K562 (cell line): ENCODE measurements around the gene NACC1.

Source experiments
- CBFA2T3 ChIP-seq: fragments of 450-650 bp; IDR thresholded peaks from 2 replicates; pipeline ENCODE4 v1.6.1; 2017
- CC2D1A ChIP-seq: fragments of 450-650 bp; IDR thresholded peaks from 2 replicates; pipeline ENCODE4 v1.6.1; 2017; ENCODE audit warnings: mild to moderate bottlenecking
- CHD4 ChIP-seq: fragments of 200-600 bp; sonication (generic); IDR thresholded peaks from 3 replicates; pipeline ENCODE4 v1.6.1; 2012; ENCODE audit warnings: low read depth, mild to moderate bottlenecking, mixed read lengths, low read length, inconsistent platforms; ENCODE audit not compliant: insufficient read depth, insufficient replicate concordance, poor library complexity, severe bottlenecking
- CTCF ChIP-seq, 3 experiments: IDR thresholded peaks in 2 of 3; conservative IDR thresholded peaks in 1 of 3; 2 replicates each; pipeline ENCODE4 v1.5.1; 2011 to 2012; ENCODE audit warnings: low read length in 3 of 3, mild to moderate bottlenecking in 3 of 3, control low read depth in 2 of 3, improper control_type of control experiment in 1 of 3, inconsistent platforms in 1 of 3, low read depth in 1 of 3, mixed read lengths in 1 of 3, moderate library complexity in 1 of 3; ENCODE audit not compliant: insufficient read depth in 2 of 3
- EZH2 ChIP-seq: IDR thresholded peaks from 2 replicates; pipeline ENCODE4 v1.6.1; 2012; ENCODE audit warnings: low read depth, mild to moderate bottlenecking, inconsistent platforms, low read length, borderline replicate concordance
- GTF2B ChIP-seq: IDR thresholded peaks from 2 replicates; pipeline ENCODE4 v1.6.1; 2011; ENCODE audit not compliant: insufficient read length; ENCODE audit errors: extremely low read depth
- HDAC6 ChIP-seq: IDR thresholded peaks from 2 replicates; pipeline ENCODE4 v1.6.1; 2012; ENCODE audit warnings: low read depth, mild to moderate bottlenecking, control low read depth, inconsistent platforms, low read length, moderate library complexity
- HMGXB4 ChIP-seq: sonication (generic); formaldehyde crosslinking; IDR thresholded peaks from 2 replicates; pipeline ENCODE4 v1.8.1; 2023; ENCODE audit warnings: mild to moderate bottlenecking, missing genetic modification reagents
- JUND ChIP-seq, 2 experiments: IDR thresholded peaks; 2 replicates in 1 of 2; 3 replicates in 1 of 2; pipeline ENCODE4 v1.6.1; 2011; ENCODE audit warnings: borderline replicate concordance in 2 of 2, low read depth in 2 of 2, low read length in 2 of 2, improper control_type of control experiment in 1 of 2, missing biosample characterization in 1 of 2, missing genetic modification characterization in 1 of 2, missing genetic modification reagents in 1 of 2
- NFATC3 ChIP-seq: fragments of 450-650 bp; IDR thresholded peaks from 2 replicates; pipeline ENCODE4 v1.6.1; 2017; ENCODE audit warnings: mild to moderate bottlenecking
- RAD51 ChIP-seq: fragments of 450-650 bp; IDR thresholded peaks from 2 replicates; pipeline ENCODE4 v1.7.1; 2016; ENCODE audit warnings: low read depth, mild to moderate bottlenecking, borderline replicate concordance
- ZNF407 ChIP-seq: fragments of 450-650 bp; IDR thresholded peaks from 2 replicates; pipeline ENCODE4 v1.6.1; 2016; ENCODE audit warnings: low read depth
- ZNF586 ChIP-seq: fragments of 450-650 bp; formaldehyde crosslinking; conservative IDR thresholded peaks from 2 replicates; pipeline ENCODE4 v1.4.0; 2020; ENCODE audit warnings: mild to moderate bottlenecking, moderate library complexity

- TF ChIP-seq ZNF407 (no peak), NFATC3 (no peak), HDAC6 (no peak), CTCF (IDR thresholded peaks at IDR 0.05 in 2 of 3, conservative IDR thresholded peaks at IDR 0.05 in 1 of 3; ENCODE audit: insufficient read depth in 2 of 3, low read depth in 1 of 3, low read length in 3 of 3) (no peak), ZNF586 (CRISPR knock-in tag) (no peak), CBFA2T3 (no peak), CHD4 (no peak), GTF2B (no peak), JUND (IDR thresholded peaks at IDR 0.05; ENCODE audit: borderline replicate concordance, low read depth, low read length) (no peak), JUND (tag; IDR thresholded peaks at IDR 0.05; ENCODE audit: borderline replicate concordance, low read depth, low read length) (no peak), EZH2 (no peak), RAD51 (no peak), CC2D1A (no peak), HMGXB4 (CRISPR knock-in tag) (no peak)
These were observed 39.0 kb upstream of the NACC1 start for GRCh38 chr19:13078897-13079541.
